ENCODE measurements around the gene PCSK4.
"Not testable (repeated sequence)": the region's sequence is repeated elsewhere in the genome, so short reads cannot be mapped to it uniquely, and the experiment has no call there.

The PCSK4 gene

DNA sequence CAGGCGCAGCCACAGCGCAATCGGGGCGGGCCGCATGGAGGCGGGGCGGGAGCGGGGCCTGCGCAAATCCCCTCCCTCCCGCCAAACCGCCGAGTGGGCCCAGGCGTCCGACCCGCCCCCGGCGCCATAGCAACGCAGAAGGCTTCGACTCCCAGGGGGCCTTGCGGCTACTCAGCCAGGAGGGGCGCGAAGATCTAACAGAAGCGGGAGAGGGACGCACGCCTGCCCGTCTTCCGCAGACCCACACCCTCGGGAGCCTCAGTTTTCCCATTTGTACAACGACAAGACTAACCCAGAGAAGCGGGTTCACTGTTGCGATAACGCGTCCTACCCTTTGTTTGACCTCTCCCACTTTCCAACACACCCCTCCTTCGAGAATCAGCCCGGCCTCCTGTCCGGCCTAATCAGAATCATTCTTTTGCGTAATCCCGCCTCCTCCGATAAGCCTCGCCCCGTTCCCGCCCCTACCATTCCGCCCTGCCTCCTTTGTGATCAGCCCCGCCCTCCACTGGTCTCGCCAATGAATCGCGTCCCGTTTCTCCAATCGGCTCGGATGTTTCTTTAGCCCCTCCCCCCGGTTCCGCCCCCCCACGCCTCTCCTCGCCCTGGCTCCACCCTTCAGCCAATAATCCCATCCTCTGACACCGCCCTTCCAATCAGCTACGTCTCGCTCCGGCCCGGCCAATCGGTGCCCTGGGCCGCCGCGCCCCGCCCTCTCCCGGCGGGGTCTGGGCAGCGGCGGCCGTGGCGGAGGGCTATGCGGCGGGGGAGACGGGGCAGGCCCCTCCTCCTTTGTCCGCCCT lies at the start of gene PCSK4:
Gene PCSK4 (minus strand): TSS at position 40 of the 803 bp plus-strand sequence. CDS start 4 bp downstream, at position 36.
- peak; percentile 94 to 97 for DNase-seq (ENCODE audit: low read depth in 2 of 2)

DNA sequence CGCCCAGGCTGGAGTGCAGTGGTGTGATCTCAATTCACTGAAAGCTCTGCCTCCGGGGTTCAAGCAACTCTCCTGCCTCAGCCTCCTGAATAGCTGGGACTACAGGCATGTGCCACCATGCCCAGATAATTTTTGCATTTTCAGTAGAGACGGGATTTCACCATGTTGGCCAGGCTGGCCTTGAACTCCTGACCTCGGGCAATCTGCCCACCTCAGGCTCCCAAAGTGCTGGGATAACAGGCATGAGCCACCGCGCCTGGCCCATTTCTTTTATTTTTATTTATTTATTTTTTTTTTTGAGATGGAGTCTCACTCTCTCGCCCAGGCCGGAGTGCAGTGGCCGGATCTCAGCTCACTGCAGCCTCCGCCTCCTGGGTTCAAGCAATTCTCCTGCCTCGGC lies 49.6 kb upstream of the PCSK4 start:
- DNase-seq (ENCODE audit: low read depth in 2 of 2), result not testable (repeated sequence)

DNA sequence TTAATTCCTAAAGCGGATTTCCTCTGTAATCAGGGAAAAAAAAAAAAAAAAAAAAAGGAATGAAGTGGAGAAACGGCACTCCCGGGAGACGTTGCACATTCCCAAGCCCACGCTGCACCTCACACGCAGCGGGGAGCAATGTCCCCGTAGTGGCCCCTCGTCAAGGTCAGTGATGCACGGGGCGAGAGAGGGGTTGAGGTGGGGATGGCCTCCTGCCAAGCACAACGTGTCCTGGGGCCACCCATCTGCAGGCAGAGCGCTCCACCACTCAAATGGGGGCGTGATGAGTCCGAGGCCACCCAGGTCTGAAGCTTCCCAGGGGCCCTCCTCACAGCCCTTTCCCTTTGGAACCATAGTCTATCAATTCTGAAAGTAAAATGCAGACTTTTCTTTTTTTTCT lies 48.8 kb upstream of the PCSK4 start:
- DNase-seq (ENCODE audit: low read depth in 2 of 2), result no peak

DNA sequence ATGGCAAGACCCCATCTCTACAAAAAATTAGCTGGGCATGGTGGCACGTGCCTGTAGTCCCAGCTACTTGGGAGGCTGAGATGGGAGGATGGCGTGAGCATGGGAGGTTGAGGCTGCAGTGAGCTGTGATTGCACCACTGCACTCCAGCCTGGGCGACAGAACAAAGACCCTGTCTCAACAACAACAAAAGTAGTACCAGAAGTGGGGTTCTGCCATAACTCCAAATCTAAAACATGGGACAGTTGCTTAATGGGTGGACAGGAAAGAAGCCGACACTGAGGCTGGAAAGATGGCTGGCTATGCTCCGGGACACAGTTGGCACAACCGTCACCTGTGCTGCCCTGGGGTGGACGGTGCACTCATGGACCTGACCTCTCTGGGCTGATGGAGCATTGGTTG lies 45.5 kb upstream of the PCSK4 start:
- not testable (repeated sequence) for DNase-seq (ENCODE audit: low read depth in 2 of 2)

DNA sequence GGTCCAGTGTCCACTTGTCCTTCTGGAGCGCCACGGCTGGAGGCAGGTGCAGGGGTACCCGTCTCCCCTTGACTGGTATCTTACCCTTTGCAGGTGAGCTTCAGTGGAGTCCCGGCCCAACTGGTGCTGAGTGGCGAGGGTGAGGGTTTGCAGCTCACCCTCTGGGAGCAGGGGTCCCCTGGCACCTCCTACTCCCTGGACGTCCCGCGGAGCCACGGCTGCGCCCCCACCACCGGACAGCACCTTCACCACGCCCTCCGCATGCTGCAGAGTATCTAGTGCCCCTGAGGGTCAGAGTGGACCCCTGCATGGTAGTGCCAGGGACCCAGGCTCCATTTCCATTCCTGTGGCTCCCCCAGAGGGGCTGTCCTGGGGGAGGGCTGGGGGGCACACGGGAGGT lies 44.8 kb upstream of the PCSK4 start:
- no peak for DNase-seq (ENCODE audit: low read depth in 2 of 2)

DNA sequence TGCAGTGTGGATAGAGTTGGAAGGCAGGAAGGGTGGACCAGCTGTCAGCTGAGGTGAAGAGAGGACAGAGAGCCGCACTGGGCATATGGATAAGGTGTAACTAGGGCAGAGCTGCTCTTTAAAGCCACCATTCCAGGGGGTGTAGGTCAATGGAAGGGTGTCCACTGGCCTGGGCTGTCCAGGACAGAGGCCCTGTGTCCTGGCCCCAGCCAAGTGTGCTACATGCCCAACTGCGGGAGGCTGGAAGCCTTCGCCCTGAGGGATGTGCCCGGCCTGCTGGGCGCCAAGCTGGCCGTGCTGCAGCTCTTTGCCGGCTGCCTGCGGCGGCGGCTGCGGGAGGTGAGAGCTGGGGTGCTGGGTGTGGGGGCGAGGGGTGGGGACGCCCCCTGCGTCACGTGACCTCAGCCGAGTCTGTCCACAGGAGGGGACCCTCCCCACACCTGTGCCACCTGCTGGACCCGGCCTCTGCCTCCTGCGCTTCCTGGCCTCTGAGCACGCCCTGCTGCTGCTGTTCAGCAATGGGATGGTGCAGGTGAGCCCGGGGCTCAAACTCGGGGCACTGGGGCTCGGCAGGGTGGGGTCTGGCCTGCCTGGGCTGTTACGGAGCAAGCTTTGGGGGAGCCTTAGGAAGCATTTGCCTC lies 43.5 kb upstream of the PCSK4 start:
- no peak for DNase-seq (ENCODE audit: low read depth in 2 of 2)

DNA sequence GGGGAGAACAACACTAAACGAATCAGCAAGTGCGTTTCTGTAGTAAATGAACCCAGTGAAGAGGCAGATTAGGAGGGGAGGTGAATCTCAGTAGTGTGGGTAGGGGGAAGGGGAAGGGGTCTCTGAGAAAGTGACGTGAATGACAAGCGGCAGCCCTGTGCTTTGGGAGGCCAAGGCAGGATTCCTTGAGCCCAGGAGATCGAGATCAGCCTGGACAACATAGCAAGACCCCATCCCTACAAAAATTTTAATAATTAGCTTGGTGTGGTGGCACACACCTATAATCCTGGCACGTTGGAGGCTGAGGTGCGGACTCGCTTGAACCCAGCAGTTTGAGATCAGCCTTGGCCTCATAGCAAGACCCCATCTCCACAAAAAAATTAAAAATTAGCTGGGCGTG lies 41.9 kb upstream of the PCSK4 start:
- no peak for DNase-seq (ENCODE audit: low read depth in 2 of 2)

DNA sequence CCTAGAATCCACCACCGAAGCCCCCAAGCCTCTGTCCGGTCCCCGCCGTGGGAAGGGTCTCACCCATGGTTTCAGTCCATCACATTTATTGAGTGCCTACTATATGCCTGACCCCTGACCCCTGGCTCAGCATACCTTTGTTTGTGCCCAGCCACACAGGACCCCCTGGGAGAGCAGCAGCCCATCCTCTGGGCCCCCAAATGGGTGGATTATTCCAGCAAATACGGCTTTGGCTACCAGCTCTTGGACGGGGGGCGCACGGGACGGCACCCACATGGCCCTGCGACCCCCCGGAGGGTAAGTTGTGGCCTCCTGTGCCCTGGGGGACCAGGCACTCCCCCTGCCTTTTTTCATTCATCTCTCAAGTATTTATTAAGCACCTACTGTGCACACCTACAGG lies 41.4 kb upstream of the PCSK4 start:
- DNase-seq (ENCODE audit: low read depth in 2 of 2), result no peak

DNA sequence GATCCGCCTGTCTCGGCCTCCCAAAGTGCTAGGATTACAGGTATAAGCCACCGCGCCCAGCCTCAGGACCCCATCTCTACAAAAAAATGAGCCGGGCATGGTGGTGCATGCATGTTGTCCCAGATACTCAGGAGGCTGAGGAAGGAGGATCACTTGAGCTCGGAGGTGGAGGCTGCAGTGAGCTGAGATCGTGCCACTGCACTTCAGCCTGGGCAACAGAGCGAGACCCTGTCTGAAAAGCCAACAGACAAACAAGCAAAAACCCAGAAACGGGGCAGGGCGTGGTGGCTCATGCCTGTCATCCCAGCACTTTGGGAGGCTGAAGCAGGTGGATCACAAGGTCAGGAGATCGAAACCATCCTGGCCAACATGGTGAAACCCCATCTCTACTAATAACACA lies 40.7 kb upstream of the PCSK4 start:
- not testable (repeated sequence) for DNase-seq (ENCODE audit: low read depth in 2 of 2)

DNA sequence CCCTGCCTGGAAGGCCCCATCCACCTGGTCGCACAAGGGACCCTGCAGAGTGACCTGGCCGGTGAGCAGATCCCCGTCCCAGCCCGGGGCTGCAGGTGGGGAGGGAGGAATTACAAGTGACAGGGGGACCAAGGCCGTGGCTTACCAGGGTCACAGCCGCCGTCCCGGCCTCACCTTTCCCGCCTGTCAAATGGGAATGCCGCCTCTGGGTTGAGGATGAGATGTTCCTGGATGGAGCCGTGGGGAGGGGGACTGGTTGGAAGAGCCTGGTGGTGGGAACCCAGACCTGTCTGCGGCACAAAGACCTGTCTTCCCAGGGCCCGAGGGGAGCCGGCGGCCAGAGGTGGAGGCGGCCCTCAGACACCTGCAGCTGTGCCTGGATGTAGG lies 39.3 kb upstream of the PCSK4 start:
- no peak for DNase-seq (ENCODE audit: low read depth in 2 of 2)

DNA sequence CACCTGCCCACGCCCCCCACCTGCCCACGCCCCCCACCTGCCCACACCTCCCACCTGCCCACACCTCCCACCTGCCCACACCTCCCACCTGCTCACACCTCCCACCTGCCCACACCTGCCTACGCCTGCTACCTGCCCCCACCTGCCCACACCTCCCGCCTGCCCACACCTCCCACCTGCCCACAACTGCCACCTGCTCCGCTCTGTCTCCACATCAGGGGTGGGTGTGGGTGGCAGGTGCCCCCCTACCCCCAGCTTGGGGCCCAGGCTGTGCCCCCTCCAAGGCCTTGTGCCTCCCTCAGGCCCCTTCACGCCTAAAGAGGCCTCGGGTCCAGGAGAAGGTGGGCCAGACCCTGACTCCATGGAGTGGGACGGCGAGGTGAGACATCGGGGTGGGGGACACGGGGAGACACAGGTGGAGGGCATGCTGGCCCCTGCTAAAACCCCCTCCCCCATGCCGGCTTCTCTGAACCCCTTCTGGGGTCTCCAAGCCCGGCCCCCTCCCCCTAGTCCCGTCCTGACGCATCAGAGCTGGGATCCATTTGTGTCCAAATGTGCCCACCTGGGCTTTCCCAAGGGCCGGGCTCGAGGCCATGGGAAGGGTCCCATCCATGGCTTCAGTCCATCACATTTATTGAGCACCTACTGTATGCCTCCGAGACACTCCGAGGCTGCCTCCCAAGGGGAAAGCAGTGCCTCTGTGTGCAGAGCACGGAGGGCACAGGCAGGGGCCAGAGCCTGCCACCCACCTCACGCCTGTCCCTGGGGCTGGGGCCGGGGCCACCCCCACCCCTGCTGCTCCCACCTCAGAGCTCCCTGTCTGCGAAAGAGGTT lies 38.7 kb upstream of the PCSK4 start:
- no peak for DNase-seq (ENCODE audit: low read depth in 2 of 2)

DNA sequence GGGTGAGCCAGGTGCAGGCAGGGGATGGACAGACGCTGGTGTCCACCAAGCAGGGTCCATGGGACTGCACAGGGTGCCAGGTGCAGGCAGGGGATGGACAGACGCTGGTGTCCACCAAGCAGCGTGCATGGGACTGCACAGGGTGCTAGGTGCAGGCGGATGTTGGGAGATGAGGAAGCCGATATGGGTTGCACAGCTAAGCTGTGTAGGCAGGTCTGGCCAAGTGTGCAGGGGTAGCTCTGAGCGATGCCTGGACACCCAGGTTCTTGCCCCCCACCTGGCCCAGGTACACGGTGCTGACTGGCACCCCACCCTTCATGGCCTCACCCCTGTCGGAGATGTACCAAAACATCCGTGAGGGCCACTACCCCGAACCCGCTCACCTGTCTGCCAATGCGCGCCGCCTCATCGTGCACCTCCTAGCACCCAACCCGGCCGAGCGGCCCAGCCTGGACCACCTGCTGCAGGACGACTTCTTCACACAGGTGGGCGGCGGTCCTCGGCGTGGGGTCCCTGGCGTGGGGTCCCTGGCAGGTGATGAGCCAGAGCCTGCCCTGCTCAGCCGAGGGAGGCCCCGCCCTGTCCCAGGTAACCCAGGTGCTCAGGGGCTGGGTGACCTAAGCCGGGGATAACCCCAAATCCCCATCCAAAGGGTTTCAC lies 37.6 kb upstream of the PCSK4 start:
- no peak for DNase-seq (ENCODE audit: low read depth in 2 of 2)

DNA sequence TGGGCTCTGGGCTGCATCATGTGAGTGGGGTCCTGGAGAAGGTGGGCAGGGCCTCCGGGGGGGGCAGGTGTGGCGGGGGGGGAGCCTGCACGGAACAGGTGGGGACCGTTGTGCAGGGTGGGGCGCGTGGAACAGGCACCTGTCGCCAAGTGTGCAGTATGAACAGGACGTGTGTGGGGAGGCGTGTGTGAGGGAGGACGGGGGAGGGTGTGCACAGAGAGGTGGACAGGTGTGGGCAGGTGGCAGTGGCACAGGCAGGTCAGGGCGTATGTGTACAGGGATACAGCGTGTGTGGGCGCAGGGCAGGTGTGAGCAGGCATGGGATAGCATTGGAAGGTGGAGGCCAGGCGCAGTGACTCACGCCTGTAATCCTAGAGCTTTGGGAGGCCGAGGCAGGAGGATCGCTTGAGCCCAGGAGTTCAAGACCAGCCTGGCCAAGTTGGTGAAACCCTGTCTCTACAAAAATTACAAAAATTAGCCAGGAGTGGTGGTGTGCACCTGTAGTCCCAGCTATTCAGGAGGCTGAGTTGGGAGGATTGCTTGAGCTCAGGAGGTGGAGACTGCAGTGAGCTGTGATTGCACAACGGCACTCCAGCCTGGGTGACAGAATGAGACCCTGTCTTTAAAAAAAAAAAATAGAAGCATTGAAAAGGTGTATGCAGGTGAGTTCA lies 37.0 kb upstream of the PCSK4 start:
- DNase-seq (ENCODE audit: low read depth in 2 of 2), result no peak

DNA sequence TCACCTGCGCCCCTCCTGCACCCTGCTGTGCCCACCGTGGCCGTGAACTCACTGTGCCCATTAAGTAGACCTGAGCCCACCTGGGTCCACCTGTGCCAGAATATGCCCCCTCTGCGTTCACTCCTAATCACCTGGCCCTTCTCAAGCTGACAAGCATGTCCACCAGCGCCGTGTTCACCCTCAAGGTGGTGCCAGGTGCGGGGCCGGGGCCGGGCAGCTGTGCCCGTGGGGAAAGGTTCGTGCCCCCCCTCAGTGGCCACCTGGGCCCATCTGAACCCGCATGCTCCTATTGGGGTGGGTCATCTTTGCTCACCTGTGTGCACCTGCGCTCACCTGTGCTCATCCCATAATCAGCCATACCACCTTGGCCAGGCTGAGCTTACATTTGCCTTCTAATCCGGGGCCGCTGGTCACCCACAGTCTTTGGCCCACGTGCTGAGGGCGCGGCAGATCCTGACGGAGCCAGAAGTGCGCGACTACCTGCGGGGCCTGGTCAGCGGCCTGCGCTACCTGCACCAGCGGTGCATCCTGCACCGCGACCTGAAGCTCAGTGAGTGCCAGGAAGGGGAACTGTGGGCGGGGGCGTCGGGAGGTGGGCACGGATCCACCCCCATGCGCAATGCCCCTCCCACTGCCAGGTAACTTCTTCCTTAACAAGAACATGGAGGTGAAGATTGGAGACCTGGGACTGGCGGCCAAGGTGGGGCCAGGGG lies 36.1 kb upstream of the PCSK4 start:
- no peak for DNase-seq (ENCODE audit: low read depth in 2 of 2)

DNA sequence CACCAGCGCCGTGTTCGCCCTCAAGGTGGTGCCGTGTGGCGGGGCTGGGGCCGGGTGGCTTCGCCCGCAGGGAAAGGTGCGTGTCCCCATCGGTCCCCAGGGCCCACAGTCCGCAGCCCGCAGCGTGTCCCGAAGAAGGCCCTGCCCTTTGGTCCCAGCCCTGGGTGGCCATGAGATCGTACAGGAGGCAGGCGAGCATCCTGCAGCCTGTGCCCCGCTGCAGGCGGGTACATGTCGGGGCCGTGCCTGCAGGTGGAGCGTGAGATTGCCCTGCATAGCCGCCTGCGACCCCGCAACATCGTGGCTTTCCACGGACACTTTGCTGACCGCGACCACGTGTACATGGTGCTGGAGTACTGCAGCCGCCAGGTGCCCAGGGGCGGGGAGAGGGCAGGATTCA lies 35.2 kb upstream of the PCSK4 start:
- DNase-seq (ENCODE audit: low read depth in 2 of 2), result no peak

DNA sequence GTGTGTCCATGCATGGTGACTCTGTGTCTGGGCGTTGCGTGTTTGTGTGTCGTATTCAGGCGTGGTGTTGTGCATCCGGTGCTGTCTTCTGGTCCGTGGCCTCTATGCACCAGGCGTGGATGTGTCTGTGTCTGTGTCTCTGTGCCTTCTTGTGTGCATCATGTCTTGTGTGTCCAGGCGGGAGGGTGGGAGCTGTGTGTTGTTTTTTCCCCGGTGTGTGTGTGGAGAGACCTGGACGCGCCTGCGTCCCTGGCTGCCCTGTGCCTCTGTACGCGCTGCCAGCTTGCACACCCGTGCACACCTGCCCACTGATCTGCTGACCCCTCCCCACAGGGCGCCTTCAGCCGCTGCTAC lies 34.8 kb upstream of the PCSK4 start:
- DNase-seq (ENCODE audit: low read depth in 2 of 2), result no peak

DNA sequence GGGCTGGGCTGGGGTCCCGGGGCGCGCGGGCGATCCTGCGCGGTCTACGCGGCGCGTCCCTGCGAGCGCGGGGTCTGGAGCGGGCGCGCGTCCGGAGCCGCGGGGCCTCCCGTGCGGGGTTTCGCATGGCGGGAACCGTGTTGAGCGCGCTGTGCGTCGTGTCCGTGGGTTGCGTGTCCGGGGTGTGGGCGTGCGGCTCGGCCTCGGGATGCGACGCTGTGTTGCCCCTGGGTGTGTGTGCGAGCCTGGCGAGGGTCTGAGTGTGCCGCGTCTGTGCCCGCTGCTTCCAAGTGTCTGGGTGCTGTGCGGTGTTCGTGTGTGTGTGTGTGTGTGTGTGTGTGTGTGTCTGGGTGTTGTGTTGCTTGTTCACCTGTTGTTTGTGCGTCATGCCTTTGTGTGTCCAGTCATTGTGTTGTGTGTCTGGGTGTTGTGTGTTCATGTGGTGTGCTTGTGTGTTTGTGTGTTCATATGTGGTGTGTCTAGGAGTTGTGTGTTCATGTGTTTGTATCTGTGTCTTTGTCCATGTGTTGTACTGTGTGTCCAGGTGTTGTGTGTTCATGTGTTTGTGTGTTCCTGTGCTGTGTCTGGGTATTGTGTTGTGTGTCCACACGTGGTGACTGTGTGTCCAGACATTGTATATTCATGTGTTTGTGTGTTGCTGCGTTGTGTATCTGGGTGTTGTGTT lies 34.3 kb upstream of the PCSK4 start:
- no peak for DNase-seq (ENCODE audit: low read depth in 2 of 2)

DNA sequence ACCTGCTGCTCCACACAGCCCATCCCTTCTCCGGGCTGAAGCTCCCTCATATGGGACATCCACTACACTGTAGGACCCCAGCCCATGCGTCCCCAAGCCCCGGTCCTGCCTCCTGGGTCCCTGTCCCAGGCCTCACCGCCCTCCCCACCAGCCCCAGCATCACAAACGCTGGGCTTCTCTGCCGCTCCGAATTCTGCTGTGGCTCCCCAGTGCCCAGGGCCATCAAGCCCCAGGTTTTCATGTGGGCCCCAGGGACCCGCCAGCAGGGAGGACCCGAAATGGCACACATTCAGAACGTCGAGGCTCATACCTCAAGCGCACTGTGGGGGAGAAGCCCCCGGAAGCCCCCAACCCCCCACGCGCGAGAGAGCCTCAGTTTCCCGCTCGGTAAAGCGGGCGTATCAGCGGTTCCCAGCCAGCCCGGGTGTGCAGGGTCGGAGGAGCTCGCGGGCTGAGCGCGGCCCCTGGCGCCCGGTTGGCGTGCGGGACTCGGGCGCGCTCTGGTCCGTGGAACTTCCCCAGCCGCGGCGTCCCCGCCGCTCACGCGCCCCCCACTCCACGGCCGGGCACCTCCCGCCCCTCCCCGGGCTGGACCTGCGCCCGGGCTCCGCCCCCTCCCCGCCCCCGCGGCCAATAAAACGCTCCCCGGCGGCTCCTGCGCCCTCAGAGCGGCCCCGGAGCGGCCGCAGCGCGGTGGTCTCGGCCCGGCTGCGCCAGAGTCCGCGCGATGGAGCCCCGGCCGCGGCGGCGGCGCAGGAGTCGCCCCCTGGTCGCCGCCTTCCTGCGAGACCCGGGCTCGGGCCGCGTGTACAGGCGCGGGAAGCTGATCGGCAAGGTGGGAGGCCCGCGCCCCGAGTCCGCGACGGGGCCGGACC lies 33.5 kb upstream of the PCSK4 start, which contains the start of gene PLK5:
Gene PLK5 (plus strand): TSS at position 666 of the 875 bp plus-strand sequence. CDS start 2,920 bp downstream, outside the sequence.
- no peak for DNase-seq (ENCODE audit: low read depth in 2 of 2)

DNA sequence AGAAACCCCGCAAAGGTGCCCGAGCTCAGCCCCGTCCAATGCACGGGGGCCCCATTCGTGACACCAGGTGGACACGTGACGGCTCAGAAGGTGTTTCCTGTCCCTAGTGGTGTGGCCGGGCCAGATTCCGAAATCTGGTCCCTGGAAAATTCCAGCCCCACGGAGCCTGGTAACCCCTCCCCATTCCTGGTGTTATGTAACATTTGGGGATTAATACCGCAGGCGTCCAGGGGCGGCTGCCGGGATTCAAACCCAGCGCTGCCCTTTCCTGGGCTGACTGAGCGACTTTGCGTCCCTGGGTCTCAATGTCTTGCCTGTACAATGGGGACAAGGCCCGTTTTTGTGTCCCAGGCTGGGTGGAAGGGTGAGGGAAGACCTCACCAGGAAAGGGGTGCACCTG lies 32.7 kb upstream of the PCSK4 start:
- DNase-seq (ENCODE audit: low read depth in 2 of 2), result no peak
